GM12878 (cell line): ENCODE data around the gene KLHL36. TPM values are rescaled to one million over a fixed set of nuclear protein-coding genes. Genes with fewer than 3 reads are reported as not detected.

Source experiments
- BCLAF1 ChIP-seq: fragments of 450-650 bp; IDR thresholded peaks from 2 replicates; pipeline ENCODE4 v1.6.1; 2017; ENCODE audit warnings: antibody characterized with exemption, mild to moderate bottlenecking, moderate library complexity
- DPF2 ChIP-seq: fragments of 450-650 bp; IDR thresholded peaks from 2 replicates; pipeline ENCODE4 v1.6.1; 2017; ENCODE audit warnings: mild to moderate bottlenecking
- ESRRA ChIP-seq: IDR thresholded peaks from 2 replicates; pipeline ENCODE4 v1.6.1; 2012; ENCODE audit warnings: mild to moderate bottlenecking, low read length, improper control_type of control experiment
- FOXM1 ChIP-seq: IDR thresholded peaks from 2 replicates; pipeline ENCODE4 v1.6.1; 2012; ENCODE audit warnings: low read depth, mild to moderate bottlenecking, inconsistent platforms, low read length, moderate library complexity
- KAT2A ChIP-seq: conservative IDR thresholded peaks from 2 replicates; pipeline ENCODE4 v1.6.1; 2011; ENCODE audit warnings: low read depth, low read length; ENCODE audit not compliant: control insufficient read depth
- RCOR1 ChIP-seq: conservative IDR thresholded peaks from 2 replicates; pipeline ENCODE4 v1.6.1; 2012; ENCODE audit warnings: low read depth, low read length, improper control_type of control experiment
- ZBTB33 ChIP-seq: fragments of 450-650 bp; IDR thresholded peaks from 2 replicates; pipeline ENCODE4 v1.6.1; 2017; ENCODE audit warnings: mild to moderate bottlenecking
- polyA plus RNA-seq, 11 experiments: library from polyadenylated mRNA; depleted of rRNA in 4 of 11; unstranded in 6 of 11; stranded (reverse) in 5 of 11; fragments of >200 nt; fragmentation: Nextera tagmentation in 4 of 11; fragmentation: Illumina TruSeq in 1 of 11; extraction: Ambion mirVana in 4 of 11; extraction: Trizol in 1 of 11; gene quantifications; 1 replicate in 1 of 11; 2 replicates in 10 of 11; pipeline versions ENCODE4 v1.2.1 to v1.2.3, GENCODE V29; 2011 to 2016; ENCODE audit warnings: inconsistent platforms in 2 of 11, missing spikeins in 2 of 11, low read depth in 1 of 11
- total RNA-seq, 4 experiments: library from RNA; depleted of rRNA in 3 of 4; stranded (reverse); fragments of >200 nt in 3 of 4; fragmentation: Illumina TruSeq in 1 of 4; extraction: Trizol in 1 of 4; gene quantifications; 2 replicates each; pipeline versions ENCODE4 v1.2.1 to v1.2.3, GENCODE V29; 2013 to 2021
- TF ChIP-seq, protein P1 (sequence below): IDR thresholded peaks from 2 replicates; pipeline ENCODE4 v1.6.1; 2011; ENCODE audit warnings: borderline replicate concordance, low read depth, mild to moderate bottlenecking, moderate library complexity, low read length; ENCODE audit not compliant: insufficient read depth, poor library complexity, severe bottlenecking

Gene KLHL36
- total and polyA plus RNA-seq, 10 of the 15 experiments (the other 5 are each of a cell fraction or from before 2014, with no cell fraction given), result 2.6 to 45.3 (median 16.8) TPM

GRCh38 chr16:84680843-84681629 lies 32.7 kb downstream of the KLHL36 start (continued):
- no peak for TF ChIP-seq BCLAF1
- TF ChIP-seq ZBTB33, result no peak
- no peak for TF ChIP-seq DPF2
- TF ChIP-seq FOXM1, result no peak
- TF ChIP-seq, protein P1, sequence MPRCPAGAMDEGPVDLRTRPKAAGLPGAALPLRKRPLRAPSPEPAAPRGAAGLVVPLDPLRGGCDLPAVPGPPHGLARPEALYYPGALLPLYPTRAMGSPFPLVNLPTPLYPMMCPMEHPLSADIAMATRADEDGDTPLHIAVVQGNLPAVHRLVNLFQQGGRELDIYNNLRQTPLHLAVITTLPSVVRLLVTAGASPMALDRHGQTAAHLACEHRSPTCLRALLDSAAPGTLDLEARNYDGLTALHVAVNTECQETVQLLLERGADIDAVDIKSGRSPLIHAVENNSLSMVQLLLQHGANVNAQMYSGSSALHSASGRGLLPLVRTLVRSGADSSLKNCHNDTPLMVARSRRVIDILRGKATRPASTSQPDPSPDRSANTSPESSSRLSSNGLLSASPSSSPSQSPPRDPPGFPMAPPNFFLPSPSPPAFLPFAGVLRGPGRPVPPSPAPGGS, result no peak
- TF ChIP-seq KAT2A, result no peak
- no peak for TF ChIP-seq RCOR1
- no peak for TF ChIP-seq ESRRA
